ENCODE data around the gene AKAP5. TPM values are rescaled to one million over a fixed set of nuclear protein-coding genes. Genes with fewer than 3 reads are reported as not detected.

The AKAP5 gene
- polyA plus RNA-seq, 1 of the 3 experiments (the other 2 are of a cell fraction), result 0.28 TPM

DNA sequence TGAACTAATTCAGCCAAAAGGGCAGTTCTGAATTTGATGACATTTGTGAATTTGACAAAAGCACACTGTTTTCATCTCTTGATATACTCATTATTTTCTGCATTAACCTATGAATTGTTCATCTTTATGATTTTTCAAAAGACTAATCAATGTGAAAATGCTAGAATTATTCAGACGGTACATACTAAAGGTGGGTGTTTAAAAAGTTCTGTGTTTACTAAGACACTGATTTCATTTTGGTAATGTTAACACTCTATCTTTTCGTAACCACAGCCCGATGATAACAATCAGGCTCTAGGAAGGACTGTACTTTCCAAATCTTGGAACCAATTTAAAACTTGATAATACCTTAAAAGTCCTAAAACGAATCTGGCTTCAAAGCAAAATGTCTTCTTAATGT is 9.4 kb downstream of the AKAP5 start:
- Histone ChIP-seq H3K4me2 (no peak overlapping the region), H4K20me1 (ENCODE audit: insufficient read depth) (no peaks in the 10 kb centered on the region), H3K4me3 (ENCODE audit: low read depth in 2 of 2, low read length in 1 of 2) (no peak overlapping the region), H2AFZ (ENCODE audit: low read depth) (no peak overlapping the region), H3F3A (replicated peaks; ENCODE audit: insufficient read depth) (no peaks in the 10 kb centered on the region), H3K9ac (no peak overlapping the region), H3K4me1 (ENCODE audit: control insufficient read depth in 1 of 2, insufficient read depth in 2 of 2, low read depth in 1 of 2, low read length in 1 of 2) (peaks cover 2 to 4% of the 10 kb centered on the region in 2 experiments; a peak in 2 of 4 replicates), H3K27ac (ENCODE audit: low read depth in 2 of 2, low read length in 1 of 2) (no peak overlapping the region), H3K36me3 (replicated peaks in 1 of 2; ENCODE audit: control insufficient read depth in 1 of 2, insufficient read depth in 2 of 2, low read length in 1 of 2) (no peaks in the 10 kb centered on the region), H3K27me3 (ENCODE audit: insufficient read depth) (no peaks in the 10 kb centered on the region), H3K9me2 (no peaks in the 10 kb centered on the region), H3K9me3 (no peaks in the 10 kb centered on the region), H3K79me2 (ENCODE audit: insufficient read depth) (no peaks in the 10 kb centered on the region)
- TF ChIP-seq, protein P1, sequence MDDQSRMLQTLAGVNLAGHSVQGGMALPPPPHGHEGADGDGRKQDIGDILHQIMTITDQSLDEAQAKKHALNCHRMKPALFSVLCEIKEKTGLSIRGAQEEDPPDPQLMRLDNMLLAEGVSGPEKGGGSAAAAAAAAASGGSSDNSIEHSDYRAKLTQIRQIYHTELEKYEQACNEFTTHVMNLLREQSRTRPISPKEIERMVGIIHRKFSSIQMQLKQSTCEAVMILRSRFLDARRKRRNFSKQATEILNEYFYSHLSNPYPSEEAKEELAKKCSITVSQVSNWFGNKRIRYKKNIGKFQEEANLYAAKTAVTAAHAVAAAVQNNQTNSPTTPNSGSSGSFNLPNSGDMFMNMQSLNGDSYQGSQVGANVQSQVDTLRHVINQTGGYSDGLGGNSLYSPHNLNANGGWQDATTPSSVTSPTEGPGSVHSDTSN (IDR thresholded peaks at IDR 0.05), result no peak
- TF ChIP-seq MEF2A (IDR thresholded peaks at IDR 0.05; ENCODE audit: borderline replicate concordance, low read depth), result no peak
- TF ChIP-seq POLR2AphosphoS5 (IDR thresholded peaks at IDR 0.05; ENCODE audit: low read depth, low read length), result no peak
- TF ChIP-seq, protein P2, sequence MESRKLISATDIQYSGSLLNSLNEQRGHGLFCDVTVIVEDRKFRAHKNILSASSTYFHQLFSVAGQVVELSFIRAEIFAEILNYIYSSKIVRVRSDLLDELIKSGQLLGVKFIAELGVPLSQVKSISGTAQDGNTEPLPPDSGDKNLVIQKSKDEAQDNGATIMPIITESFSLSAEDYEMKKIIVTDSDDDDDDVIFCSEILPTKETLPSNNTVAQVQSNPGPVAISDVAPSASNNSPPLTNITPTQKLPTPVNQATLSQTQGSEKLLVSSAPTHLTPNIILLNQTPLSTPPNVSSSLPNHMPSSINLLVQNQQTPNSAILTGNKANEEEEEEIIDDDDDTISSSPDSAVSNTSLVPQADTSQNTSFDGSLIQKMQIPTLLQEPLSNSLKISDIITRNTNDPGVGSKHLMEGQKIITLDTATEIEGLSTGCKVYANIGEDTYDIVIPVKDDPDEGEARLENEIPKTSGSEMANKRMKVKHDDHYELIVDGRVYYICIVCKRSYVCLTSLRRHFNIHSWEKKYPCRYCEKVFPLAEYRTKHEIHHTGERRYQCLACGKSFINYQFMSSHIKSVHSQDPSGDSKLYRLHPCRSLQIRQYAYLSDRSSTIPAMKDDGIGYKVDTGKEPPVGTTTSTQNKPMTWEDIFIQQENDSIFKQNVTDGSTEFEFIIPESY (IDR thresholded peaks at IDR 0.05; ENCODE audit: borderline replicate concordance, low read depth), result no peak
- no peak for TF ChIP-seq RFX5 (IDR thresholded peaks at IDR 0.05; ENCODE audit: low read length)
- TF ChIP-seq FOSL2 (IDR thresholded peaks at IDR 0.05; ENCODE audit: borderline replicate concordance, low read depth), result no peak
- TF ChIP-seq TCF12 (IDR thresholded peaks at IDR 0.05), result no peak
- no peak for TF ChIP-seq YY1 (IDR thresholded peaks at IDR 0.05; ENCODE audit: low read depth)
- POLR2A ChIA-PET, result no interaction called here
- WGBS (ENCODE audit: low lambda C conversion rate), result 92% methylated on average over 4 of the region's 4 CpGs
- CTCF ChIA-PET, result interaction anchor here (0.9 to 7.3 kb wide), 6 partner anchors 8 to 132 kb away, joined by 3 to 74 read pairs (median 6); partner anchors contain the start of gene AKAP5
- no peak for DNase-seq

DNA sequence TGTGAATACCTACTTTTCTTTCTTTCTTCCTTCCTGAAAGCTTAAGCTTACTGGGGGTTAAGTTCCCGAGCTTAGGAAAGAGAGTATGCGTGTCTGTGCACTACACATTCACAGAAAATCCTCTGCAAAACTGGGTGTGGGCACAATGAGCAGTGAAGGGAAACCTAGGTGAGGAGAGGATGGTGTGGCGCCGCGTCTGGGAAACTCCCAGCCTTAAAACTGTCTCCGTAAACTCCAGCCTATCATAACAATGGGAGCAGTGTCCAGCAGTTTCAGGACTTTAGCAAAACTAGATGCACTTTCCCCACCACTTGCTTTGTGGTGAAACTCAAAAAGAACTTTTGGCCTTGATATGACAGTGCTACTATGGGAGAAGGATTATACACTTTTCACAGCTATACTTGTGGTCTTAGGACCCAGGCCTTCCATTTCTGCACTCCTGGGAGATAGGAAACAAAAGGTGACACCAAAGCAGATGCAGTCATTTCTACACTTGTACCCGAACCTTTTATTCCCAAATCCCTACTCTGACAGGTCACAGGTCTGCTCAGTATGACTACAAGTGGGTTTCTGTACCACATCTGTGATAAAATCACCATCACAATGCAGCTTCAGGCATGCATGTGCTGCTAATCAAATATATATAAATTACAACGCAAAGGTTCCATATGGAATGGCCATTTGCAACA is 10.4 kb downstream of the AKAP5 start:
- no peak for DNase-seq
- no peaks in the 10 kb centered on the region for H3K9me3 ChIP-seq
- no peaks in the 10 kb centered on the region for H3F3A ChIP-seq (replicated peaks; ENCODE audit: insufficient read depth)
- no peaks in the 10 kb centered on the region for H3K9me2 ChIP-seq
- CTCF ChIA-PET, result interaction anchor here (1.0 to 7.3 kb wide), 5 partner anchors 9 to 137 kb away, joined by 3 to 74 read pairs (median 8); partner anchors contain the start of gene AKAP5
- no peaks in the 10 kb centered on the region for H3K36me3 ChIP-seq (replicated peaks in 1 of 2; ENCODE audit: control insufficient read depth in 1 of 2, insufficient read depth in 2 of 2, low read length in 1 of 2)
- no peaks in the 10 kb centered on the region for H3K27me3 ChIP-seq (ENCODE audit: insufficient read depth)
- H3K9ac ChIP-seq, result no peak overlapping the region
- H3K4me1 ChIP-seq (ENCODE audit: control insufficient read depth in 1 of 2, insufficient read depth in 2 of 2, low read depth in 1 of 2, low read length in 1 of 2), result peaks cover 2 to 4% of the 10 kb centered on the region in 2 experiments; a peak in 2 of 4 replicates
- TF ChIP-seq EP300 (IDR thresholded peaks at IDR 0.05; ENCODE audit: borderline replicate concordance in 1 of 2, low read depth in 1 of 2, low read length in 1 of 2) (no peak), RCOR1 (IDR thresholded peaks at IDR 0.05; ENCODE audit: low read length) (peak; percentile 79; the same call in 1 of the 2 replicates), RXRA (IDR thresholded peaks at IDR 0.05; ENCODE audit: borderline replicate concordance, low read depth) (no peak), MXI1 (IDR thresholded peaks at IDR 0.05; ENCODE audit: low read depth, low read length) (no peak), GATA2 (CRISPR knock-in tag; IDR thresholded peaks at IDR 0.05) (peak; percentile 43; the same call in 1 of the 2 replicates)
- TF ChIP-seq, protein P3, sequence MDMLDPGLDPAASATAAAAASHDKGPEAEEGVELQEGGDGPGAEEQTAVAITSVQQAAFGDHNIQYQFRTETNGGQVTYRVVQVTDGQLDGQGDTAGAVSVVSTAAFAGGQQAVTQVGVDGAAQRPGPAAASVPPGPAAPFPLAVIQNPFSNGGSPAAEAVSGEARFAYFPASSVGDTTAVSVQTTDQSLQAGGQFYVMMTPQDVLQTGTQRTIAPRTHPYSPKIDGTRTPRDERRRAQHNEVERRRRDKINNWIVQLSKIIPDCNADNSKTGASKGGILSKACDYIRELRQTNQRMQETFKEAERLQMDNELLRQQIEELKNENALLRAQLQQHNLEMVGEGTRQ (IDR thresholded peaks at IDR 0.05; ENCODE audit: borderline replicate concordance, low read depth, low read length), result no peak
- TF ChIP-seq, protein P2 (IDR thresholded peaks at IDR 0.05; ENCODE audit: borderline replicate concordance, low read depth), result no peak
- no peak overlapping the region for H3K27ac ChIP-seq (ENCODE audit: low read depth in 2 of 2, low read length in 1 of 2)
- no peak overlapping the region for H3K4me2 ChIP-seq
- 83% methylated on average over 8 of the region's 8 CpGs for WGBS (ENCODE audit: low lambda C conversion rate)
- no peaks in the 10 kb centered on the region for H3K79me2 ChIP-seq (ENCODE audit: insufficient read depth)
- H3K4me3 ChIP-seq (ENCODE audit: low read depth in 2 of 2, low read length in 1 of 2), result no peak overlapping the region
- H4K20me1 ChIP-seq (ENCODE audit: insufficient read depth), result no peaks in the 10 kb centered on the region
- POLR2A ChIA-PET, result interaction anchor here (0.6 kb wide), 1 partner anchor 391 kb away, joined by 3 read pairs; no protein-coding TSS in a partner anchor
- no peak overlapping the region for H2AFZ ChIP-seq (ENCODE audit: low read depth)
